GM18498 (cell line): Measurements from ENCODE around the gene ANKAR.
"Not testable (repeated sequence)": the region's sequence is repeated elsewhere in the genome, so short reads cannot be mapped to it uniquely, and the experiment has no call there.

Experiments used
- ATAC-seq: cut with Tn5 transposase; IDR thresholded peaks from one replicate; pipeline ENCODE4 v1.9.1; 2021; ENCODE audit warnings: mild to moderate bottlenecking, moderate library complexity; ENCODE audit not compliant: unreplicated experiment

Gene ANKAR

GRCh38 chr2:189709501-189710221 is 35.2 kb downstream of the ANKAR start:
- no peak for ATAC-seq

GRCh38 chr2:189717593-189717992 is 43.1 kb downstream of the ANKAR start:
- ATAC-seq, result not testable (repeated sequence)

- ATAC-seq, result no peak
Observed at GRCh38 chr2:189719571-189719970, 45.1 kb downstream of the ANKAR start.

GRCh38 chr2:189723192-189723591 is 48.7 kb downstream of the ANKAR start:
- no peak for ATAC-seq
